Measurements from ENCODE around the gene CYB5R4. TPM values are rescaled to one million over a fixed set of nuclear protein-coding genes. Genes with fewer than 3 reads are reported as not detected.

Gene CYB5R4
- total RNA-seq, 3 donors from 2014 or later (not counting 1 experiment from before 2014, with no cell fraction given), result 34.0 to 40.5 (median 34.5) TPM

DNA sequence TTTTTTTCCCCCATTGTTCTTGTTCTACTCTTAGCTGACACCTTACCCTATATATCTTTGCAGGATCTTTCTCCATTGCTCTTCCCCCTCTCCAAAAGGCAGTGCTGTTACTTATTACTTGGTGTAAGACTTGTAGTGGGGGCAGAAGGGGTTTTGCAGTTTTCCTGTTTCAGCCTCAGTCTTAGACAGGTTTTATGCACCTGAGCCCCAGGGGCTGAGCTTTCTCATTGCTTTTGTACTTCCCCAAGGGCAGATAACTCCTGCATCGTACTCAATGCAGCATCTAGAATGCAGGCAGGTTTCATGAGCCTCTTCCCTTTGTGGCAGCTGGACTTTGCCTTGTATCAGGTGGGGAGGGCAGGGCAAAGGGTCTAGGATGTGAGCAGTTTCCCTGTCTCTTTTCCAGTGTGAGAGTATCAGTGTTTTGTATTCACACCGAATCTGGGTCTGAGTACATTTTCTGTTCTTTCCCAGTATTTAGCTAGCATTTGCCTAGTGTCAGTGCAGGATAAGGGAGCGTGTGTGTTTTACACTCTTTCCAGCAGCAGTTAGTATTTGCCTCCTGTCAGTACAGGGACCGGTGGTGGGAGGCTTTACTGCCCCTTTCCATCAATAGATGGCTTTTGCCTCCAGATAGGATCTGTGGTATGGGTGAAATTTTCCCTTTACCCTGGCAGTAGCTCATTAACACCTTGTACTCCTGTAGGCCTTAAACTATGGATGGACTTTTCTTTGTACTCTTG, 19.6 kb downstream of the CYB5R4 start:
- Mint-ChIP-seq H3K9me3 (no peaks in the 10 kb centered on the region), H3K36me3 (no peaks in the 10 kb centered on the region), H3K27me3 (ENCODE audit: low read depth in 2 of 2) (no peaks in the 10 kb centered on the region), H3K4me3 (no peak overlapping the region), H3K27ac (no peak overlapping the region), H3K4me1 (peaks cover 41 to 50% of the 10 kb centered on the region in 2 donors)
- Histone ChIP-seq H3K27ac (ENCODE audit: low read length) (no peak overlapping the region), H3K27me3 (ENCODE audit: control insufficient read depth, insufficient read depth, low read length) (no peaks in the 10 kb centered on the region), H3K36me3 (ENCODE audit: control insufficient read depth, insufficient read depth, low read length) (no peaks in the 10 kb centered on the region), H3K4me3 (ENCODE audit: low read length) (no peak overlapping the region), H3K4me1 (ENCODE audit: control insufficient read depth, insufficient read depth, low read length) (no peaks in the 10 kb centered on the region), H3K9me3 (ENCODE audit: control insufficient read depth, insufficient read depth, low read length) (no peaks in the 10 kb centered on the region)
- DNase-seq (no peak), ATAC-seq (no peak)
- TF ChIP-seq, protein P1, sequence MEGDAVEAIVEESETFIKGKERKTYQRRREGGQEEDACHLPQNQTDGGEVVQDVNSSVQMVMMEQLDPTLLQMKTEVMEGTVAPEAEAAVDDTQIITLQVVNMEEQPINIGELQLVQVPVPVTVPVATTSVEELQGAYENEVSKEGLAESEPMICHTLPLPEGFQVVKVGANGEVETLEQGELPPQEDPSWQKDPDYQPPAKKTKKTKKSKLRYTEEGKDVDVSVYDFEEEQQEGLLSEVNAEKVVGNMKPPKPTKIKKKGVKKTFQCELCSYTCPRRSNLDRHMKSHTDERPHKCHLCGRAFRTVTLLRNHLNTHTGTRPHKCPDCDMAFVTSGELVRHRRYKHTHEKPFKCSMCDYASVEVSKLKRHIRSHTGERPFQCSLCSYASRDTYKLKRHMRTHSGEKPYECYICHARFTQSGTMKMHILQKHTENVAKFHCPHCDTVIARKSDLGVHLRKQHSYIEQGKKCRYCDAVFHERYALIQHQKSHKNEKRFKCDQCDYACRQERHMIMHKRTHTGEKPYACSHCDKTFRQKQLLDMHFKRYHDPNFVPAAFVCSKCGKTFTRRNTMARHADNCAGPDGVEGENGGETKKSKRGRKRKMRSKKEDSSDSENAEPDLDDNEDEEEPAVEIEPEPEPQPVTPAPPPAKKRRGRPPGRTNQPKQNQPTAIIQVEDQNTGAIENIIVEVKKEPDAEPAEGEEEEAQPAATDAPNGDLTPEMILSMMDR (IDR thresholded peaks at IDR 0.05), result no peak
- WGBS (ENCODE audit: insufficient coverage), result 96% methylated on average over 4 of the region's 4 CpGs
- intact Hi-C loops (cut with micrococcal nuclease), result no loop called here

DNA sequence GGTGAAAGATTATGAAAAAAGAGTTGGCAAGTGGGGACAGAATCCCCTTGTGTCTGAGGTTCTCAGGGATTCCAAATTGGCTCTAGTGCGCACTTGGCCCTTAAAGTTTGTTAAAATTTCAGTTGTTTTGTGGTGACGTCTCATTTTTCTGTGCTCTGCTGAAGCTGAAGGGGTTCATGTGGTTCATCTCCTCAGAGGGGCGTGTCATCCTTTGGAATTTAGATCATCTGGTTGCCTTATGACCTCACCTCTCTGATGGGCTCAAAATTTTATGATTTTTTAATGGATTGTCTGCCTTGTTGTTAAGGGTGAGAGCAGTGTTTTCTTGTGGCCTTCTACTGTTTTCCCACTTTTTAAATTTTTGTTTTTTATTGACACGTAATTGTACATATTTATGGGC, 20.3 kb downstream of the CYB5R4 start:
- H3K4me3 ChIP-seq (ENCODE audit: low read length), result no peak overlapping the region
- no peaks in the 10 kb centered on the region for H3K36me3 Mint-ChIP-seq
- ATAC-seq, result no peak
- peaks cover 41 to 52% of the 10 kb centered on the region in 2 donors for H3K4me1 Mint-ChIP-seq
- no peaks in the 10 kb centered on the region for H3K9me3 Mint-ChIP-seq
- no peaks in the 10 kb centered on the region for H3K4me1 ChIP-seq (ENCODE audit: control insufficient read depth, insufficient read depth, low read length)
- H3K27ac Mint-ChIP-seq, result no peak overlapping the region
- DNase-seq, result no peak
- H3K27me3 ChIP-seq (ENCODE audit: control insufficient read depth, insufficient read depth, low read length), result no peaks in the 10 kb centered on the region
- TF ChIP-seq, protein P1 (IDR thresholded peaks at IDR 0.05), result no peak
- no peaks in the 10 kb centered on the region for H3K36me3 ChIP-seq (ENCODE audit: control insufficient read depth, insufficient read depth, low read length)
- H3K27ac ChIP-seq (ENCODE audit: low read length), result no peak overlapping the region
- WGBS (ENCODE audit: insufficient coverage), result 92% methylated on average over 4 of the region's 4 CpGs
- no peaks in the 10 kb centered on the region for H3K27me3 Mint-ChIP-seq (ENCODE audit: low read depth in 2 of 2)
- no peaks in the 10 kb centered on the region for H3K9me3 ChIP-seq (ENCODE audit: control insufficient read depth, insufficient read depth, low read length)
- H3K4me3 Mint-ChIP-seq, result no peak overlapping the region
- intact Hi-C loops (cut with micrococcal nuclease), result no loop called here

DNA sequence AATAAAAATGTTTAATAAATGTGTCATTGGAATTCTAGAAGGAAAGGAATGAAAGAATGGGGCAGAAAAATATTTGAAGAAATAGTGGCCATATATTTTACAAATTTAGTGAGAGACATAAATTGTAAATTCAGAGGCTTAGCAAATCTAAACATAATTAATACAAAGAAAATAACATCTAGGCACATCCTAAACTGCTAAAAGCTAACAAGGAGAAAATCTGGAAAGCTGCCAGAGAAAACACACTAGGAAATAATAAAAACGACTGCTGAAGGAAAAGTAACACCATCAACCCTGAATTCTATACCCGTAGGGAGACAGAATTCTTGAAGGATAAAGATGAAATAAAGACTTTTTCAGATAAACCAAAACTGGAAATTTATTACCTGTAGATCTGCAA, 23.8 kb downstream of the CYB5R4 start:
- no peak for DNase-seq
- H3K9me3 ChIP-seq (ENCODE audit: control insufficient read depth, insufficient read depth, low read length), result no peaks in the 10 kb centered on the region
- no peak overlapping the region for H3K27ac ChIP-seq (ENCODE audit: low read length)
- Mint-ChIP-seq H3K36me3 (no peaks in the 10 kb centered on the region), H3K27ac (no peak overlapping the region), H3K9me3 (no peaks in the 10 kb centered on the region), H3K27me3 (ENCODE audit: low read depth in 2 of 2) (no peaks in the 10 kb centered on the region), H3K4me3 (no peak overlapping the region), H3K4me1 (peaks cover 31 to 37% of the 10 kb centered on the region in 2 donors)
- no peaks in the 10 kb centered on the region for H3K27me3 ChIP-seq (ENCODE audit: control insufficient read depth, insufficient read depth, low read length)
- no peak for ATAC-seq
- TF ChIP-seq, protein P1 (IDR thresholded peaks at IDR 0.05), result no peak
- intact Hi-C loops (cut with micrococcal nuclease), result no loop called here
- H3K4me1 ChIP-seq (ENCODE audit: control insufficient read depth, insufficient read depth, low read length), result no peaks in the 10 kb centered on the region
- H3K36me3 ChIP-seq (ENCODE audit: control insufficient read depth, insufficient read depth, low read length), result no peaks in the 10 kb centered on the region
- H3K4me3 ChIP-seq (ENCODE audit: low read length), result no peak overlapping the region
- 50% methylated on average over 1 of the region's 2 CpGs for WGBS (ENCODE audit: insufficient coverage)

DNA sequence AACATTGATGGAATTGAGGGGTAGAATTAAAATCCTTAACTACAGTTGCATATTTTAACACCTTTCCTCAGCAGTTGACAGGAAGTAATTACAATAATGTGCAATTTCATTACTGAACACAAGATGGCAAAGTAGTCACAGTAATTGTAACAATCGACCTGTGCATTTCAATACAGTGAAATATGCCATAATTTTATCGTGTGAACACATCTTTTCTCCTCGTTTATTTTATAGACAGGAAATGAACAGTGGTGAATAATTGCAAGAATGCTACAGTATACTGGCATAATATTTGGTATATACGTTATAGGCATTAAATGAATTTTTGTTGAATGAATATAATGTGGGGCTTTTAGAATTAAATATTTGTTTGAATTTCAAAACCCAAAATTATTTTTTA, 25.0 kb downstream of the CYB5R4 start:
- no peaks in the 10 kb centered on the region for H3K27me3 Mint-ChIP-seq (ENCODE audit: low read depth in 2 of 2)
- intact Hi-C loops (cut with micrococcal nuclease), result loop anchor here (1.0 kb wide), 1 partner anchor 336 kb away; no protein-coding TSS in a partner anchor

More for the DNA sequence above, 25.0 kb downstream of the CYB5R4 start:
- Histone ChIP-seq H3K9me3 (ENCODE audit: control insufficient read depth, insufficient read depth, low read length) (no peaks in the 10 kb centered on the region), H3K36me3 (ENCODE audit: control insufficient read depth, insufficient read depth, low read length) (no peaks in the 10 kb centered on the region), H3K4me1 (ENCODE audit: control insufficient read depth, insufficient read depth, low read length) (no peaks in the 10 kb centered on the region), H3K27me3 (ENCODE audit: control insufficient read depth, insufficient read depth, low read length) (no peaks in the 10 kb centered on the region), H3K4me3 (ENCODE audit: low read length) (no peak overlapping the region), H3K27ac (ENCODE audit: low read length) (no peak overlapping the region)
- Mint-ChIP-seq H3K4me1 (peaks cover 33% of the 10 kb centered on the region in 2 donors), H3K9me3 (no peaks in the 10 kb centered on the region), H3K4me3 (no peak overlapping the region), H3K27ac (no peak overlapping the region), H3K36me3 (no peaks in the 10 kb centered on the region)
- no CpG with 5 or more reads among the region's 4 CpGs for WGBS (ENCODE audit: insufficient coverage)
- DNase-seq, result peak in 1 of 2 donors; percentile 66
- ATAC-seq, result peak; percentile 66 to 92 (median 78)
- TF ChIP-seq, protein P1 (IDR thresholded peaks at IDR 0.05), result peak; percentile 75

All from natural killer cell (primary cell).